ENCODE measurements around the gene TRAPPC10. TPM values are rescaled to one million over a fixed set of nuclear protein-coding genes. Genes with fewer than 3 reads are reported as not detected.

The TRAPPC10 gene
- total and polyA plus RNA-seq, 10 donors = 6.0 to 83.2 (median 63.3) TPM

GRCh38 chr21:44058981-44059380 lies 46.9 kb downstream of the TRAPPC10 start:
- Histone ChIP-seq H3K27ac (no peak overlapping the region), H3K4me1 (peaks cover 0 to 17% (median 7%) of the 10 kb centered on the region in 6 donors), H3K4me3 (no peak overlapping the region), H3K36me3 (peaks cover 0 to 100% (median 71%) of the 10 kb centered on the region in 6 donors), H3K27me3 (replicated peaks in 1 of 7) (no peaks in the 10 kb centered on the region), H3K9me3 (no peaks in the 10 kb centered on the region)
- DNase-seq = no peak
- 89 to 94% (median 91%) methylated on average over 17 of the region's 17 CpGs for WGBS, 5 donors
- intact Hi-C loops (cut with DNase I; ENCODE audit: low total_unique reads) = no loop called here
- TF ChIP-seq CTCF (IDR thresholded peaks at IDR 0.05 in 8 of 11, conservative IDR thresholded peaks at IDR 0.05 in 3 of 11) = no peak
- TF ChIP-seq POLR2A (IDR thresholded peaks at IDR 0.05) = no peak
- no peak for TF ChIP-seq POLR2AphosphoS5 (IDR thresholded peaks at IDR 0.05)

DNA sequence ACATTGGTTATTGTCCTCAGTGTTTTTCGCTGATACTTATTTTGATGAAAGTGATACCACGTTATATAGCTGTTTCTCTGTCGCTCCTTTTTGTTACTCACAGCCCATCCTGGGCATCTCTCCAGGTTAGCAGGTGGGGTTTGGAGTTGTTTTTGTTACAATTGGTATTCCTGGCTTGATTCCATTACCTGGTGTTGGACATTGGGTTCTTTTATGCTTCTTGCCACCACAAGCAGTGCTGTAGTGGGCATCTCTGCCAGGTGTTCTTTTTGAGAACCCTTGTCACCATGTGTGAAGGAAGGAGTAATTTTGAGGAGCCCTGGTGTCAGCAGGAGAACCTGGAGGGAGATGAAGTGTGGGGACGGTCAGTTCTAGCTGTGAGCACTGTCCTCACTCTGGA lies 47.6 kb downstream of the TRAPPC10 start:
- Histone ChIP-seq H3K4me1 (peaks cover 0 to 15% (median 8%) of the 10 kb centered on the region in 6 donors), H3K4me3 (no peak overlapping the region), H3K36me3 (peaks cover 0 to 100% (median 70%) of the 10 kb centered on the region in 6 donors), H3K9me3 (no peaks in the 10 kb centered on the region), H3K27me3 (replicated peaks in 1 of 7) (no peaks in the 10 kb centered on the region), H3K27ac (no peak overlapping the region)
- intact Hi-C loops (cut with DNase I; ENCODE audit: low total_unique reads) = no loop called here
- TF ChIP-seq POLR2AphosphoS5 (IDR thresholded peaks at IDR 0.05) = no peak
- TF ChIP-seq POLR2A (IDR thresholded peaks at IDR 0.05) = no peak
- TF ChIP-seq CTCF (IDR thresholded peaks at IDR 0.05 in 8 of 11, conservative IDR thresholded peaks at IDR 0.05 in 3 of 11) = no peak
- no peak for DNase-seq
- WGBS, 5 donors = 93 to 98% (median 96%) methylated on average over 4 of the region's 4 CpGs

DNA sequence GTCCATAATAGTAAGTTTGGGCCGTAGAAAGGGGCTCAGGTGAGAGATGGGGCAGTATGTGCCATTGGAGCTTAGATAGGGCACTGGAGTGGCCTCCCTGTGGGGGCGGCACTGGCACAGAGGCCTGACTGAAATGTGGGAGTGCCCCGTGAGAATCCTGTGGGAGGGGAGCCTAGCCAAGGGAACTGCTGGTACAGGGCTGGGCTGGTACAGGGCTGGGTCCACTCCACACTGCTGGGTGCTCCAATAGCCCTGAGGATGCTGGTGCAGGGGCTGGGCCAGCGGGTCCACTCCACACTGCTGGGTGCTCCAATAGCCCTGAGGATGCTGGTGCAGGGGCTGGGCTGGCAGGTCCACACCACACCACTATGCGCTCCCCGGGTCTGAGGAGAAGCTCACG lies 50.3 kb downstream of the TRAPPC10 start:
- intact Hi-C loops (cut with DNase I; ENCODE audit: low total_unique reads) = no loop called here
- Histone ChIP-seq H3K4me1 (peaks cover 4 to 32% (median 18%) of the 10 kb centered on the region in 6 donors), H3K27me3 (replicated peaks in 1 of 7) (no peaks in the 10 kb centered on the region), H3K9me3 (no peaks in the 10 kb centered on the region), H3K36me3 (peaks cover 0 to 100% (median 54%) of the 10 kb centered on the region in 6 donors), H3K27ac (no peak overlapping the region), H3K4me3 (no peak overlapping the region)
- TF ChIP-seq POLR2AphosphoS5 (IDR thresholded peaks at IDR 0.05) (no peak), POLR2A (IDR thresholded peaks at IDR 0.05) (no peak), CTCF (IDR thresholded peaks at IDR 0.05 in 8 of 11, conservative IDR thresholded peaks at IDR 0.05 in 3 of 11) (no peak)
- DNase-seq = no peak
- 93 to 96% (median 94%) methylated on average over 7 of the region's 7 CpGs for WGBS, 5 donors

- H3K4me3 ChIP-seq = no peak overlapping the region
- no peaks in the 10 kb centered on the region for H3K27me3 ChIP-seq (replicated peaks in 1 of 7)
- DNase-seq = no peak
- WGBS, 5 donors = 91 to 96% (median 94%) methylated on average over 17 to 19 of the region's 19 CpGs
- no peak overlapping the region for H3K27ac ChIP-seq
- peaks cover 0 to 100% (median 50%) of the 10 kb centered on the region in 6 donors for H3K36me3 ChIP-seq
- no peak for TF ChIP-seq POLR2A (IDR thresholded peaks at IDR 0.05)
- no peak for TF ChIP-seq CTCF (IDR thresholded peaks at IDR 0.05 in 8 of 11, conservative IDR thresholded peaks at IDR 0.05 in 3 of 11)
- no peak for TF ChIP-seq POLR2AphosphoS5 (IDR thresholded peaks at IDR 0.05)
- peaks cover 4 to 34% (median 18%) of the 10 kb centered on the region in 6 donors for H3K4me1 ChIP-seq
- intact Hi-C loops (cut with DNase I; ENCODE audit: low total_unique reads) = no loop called here
- no peaks in the 10 kb centered on the region for H3K9me3 ChIP-seq
These were observed 51.2 kb downstream of the TRAPPC10 start for GRCh38 chr21:44063151-44063912.

Data from spleen (tissue), 11 donors.